GM10847 (cell line): ENCODE data around the gene TRPM2.

Source experiments
- POLR2A ChIP-seq: IDR thresholded peaks from 2 replicates; pipeline ENCODE4 v1.6.1; 2011; ENCODE audit not compliant: insufficient read length; ENCODE audit errors: extremely low read depth

TRPM2 gene

GRCh38 chr21:44449473-44450363 lies 96.3 kb downstream of the TRPM2 start:
- no peak for TF ChIP-seq POLR2A

- no peak for TF ChIP-seq POLR2A
Measured at GRCh38 chr21:44450402-44450801, 97.0 kb downstream of the TRPM2 start.

- TF ChIP-seq POLR2A: no peak
Measured at GRCh38 chr21:44450999-44451398, 97.6 kb downstream of the TRPM2 start.

GRCh38 chr21:44453120-44453519 lies 99.7 kb downstream of the TRPM2 start:
- no peak for TF ChIP-seq POLR2A

- TF ChIP-seq POLR2A: no peak
Measured at GRCh38 chr21:44454058-44454457, 100.6 kb downstream of the TRPM2 start.

GRCh38 chr21:44454747-44455523 lies 101.5 kb downstream of the TRPM2 start, which contains the start of gene LRRC3:
TSS of gene LRRC3 (plus strand) at chr21:44455510. CDS start at chr21:44456645, 1,135 bp downstream.
- no peak for TF ChIP-seq POLR2A

- TF ChIP-seq POLR2A: no peak
Measured at GRCh38 chr21:44455524-44456213, 102.2 kb downstream of the TRPM2 start.

GRCh38 chr21:44456214-44456914 lies 102.9 kb downstream of the TRPM2 start:
- TF ChIP-seq POLR2A: no peak

- TF ChIP-seq POLR2A: no peak
Measured at GRCh38 chr21:44456915-44457736, 103.7 kb downstream of the TRPM2 start.

- no peak for TF ChIP-seq POLR2A
Measured at GRCh38 chr21:44458971-44459711, 105.7 kb downstream of the TRPM2 start.

- TF ChIP-seq POLR2A: no peak
Measured at GRCh38 chr21:44459712-44460440, 106.5 kb downstream of the TRPM2 start.

- TF ChIP-seq POLR2A: no peak
Measured at GRCh38 chr21:44460441-44460755, 107.0 kb downstream of the TRPM2 start.

- no peak for TF ChIP-seq POLR2A
Measured at GRCh38 chr21:44461005-44461404, 107.6 kb downstream of the TRPM2 start.
